ENCODE measurements around the gene GRHPR. TPM values are rescaled to one million over a fixed set of nuclear protein-coding genes. Genes with fewer than 3 reads are reported as not detected.

GRHPR gene
- total and polyA plus RNA-seq, 4 donors: 125 to 524 (median 294) TPM

DNA sequence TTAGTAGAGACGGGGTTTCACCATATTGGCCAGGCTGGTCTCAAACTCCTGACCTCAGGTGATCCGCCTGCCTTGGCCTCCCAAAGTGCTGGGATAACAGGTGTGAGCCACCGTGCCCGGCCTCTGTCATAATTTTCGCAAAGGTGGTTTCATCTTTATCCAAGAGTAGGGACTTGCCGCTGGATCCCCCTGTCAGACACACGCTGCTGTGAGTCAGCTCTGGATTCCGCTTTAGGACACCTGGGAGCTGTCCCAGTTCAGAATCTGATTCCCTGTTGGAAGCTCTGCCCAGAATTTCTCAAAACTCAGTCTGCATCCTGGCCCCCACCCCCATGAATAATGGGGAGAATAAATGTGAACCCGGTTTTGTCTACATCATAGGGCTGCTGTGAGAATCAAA, 17.9 kb upstream of the GRHPR start:
- Histone ChIP-seq H3K4me3 (ENCODE audit: low read depth in 1 of 3, low read length in 3 of 3) (no peak overlapping the region), H3K9me3 (ENCODE audit: control insufficient read depth in 4 of 4, low read length in 3 of 4) (no peaks in the 10 kb centered on the region), H3K4me1 (ENCODE audit: control insufficient read depth in 4 of 4, insufficient read depth in 4 of 4, low read length in 3 of 4) (peaks cover 2 to 7% (median 6%) of the 10 kb centered on the region in 4 donors), H3K27ac (ENCODE audit: low read depth in 1 of 2, low read length in 2 of 2) (no peak overlapping the region), H3K9ac (ENCODE audit: low read depth in 1 of 2, low read length in 2 of 2) (no peak overlapping the region), H3K36me3 (ENCODE audit: control insufficient read depth in 4 of 4, insufficient read depth in 3 of 4, low read depth in 1 of 4, low read length in 3 of 4) (no peaks in the 10 kb centered on the region), H3K27me3 (ENCODE audit: control insufficient read depth in 4 of 4, insufficient read depth in 4 of 4, low read length in 3 of 4) (no peaks in the 10 kb centered on the region)
- WGBS: 89% methylated on average over 9 of the region's 9 CpGs
- TF ChIP-seq HNF4A (conservative IDR thresholded peaks at IDR 0.05): no peak
- TF ChIP-seq, protein P1, sequence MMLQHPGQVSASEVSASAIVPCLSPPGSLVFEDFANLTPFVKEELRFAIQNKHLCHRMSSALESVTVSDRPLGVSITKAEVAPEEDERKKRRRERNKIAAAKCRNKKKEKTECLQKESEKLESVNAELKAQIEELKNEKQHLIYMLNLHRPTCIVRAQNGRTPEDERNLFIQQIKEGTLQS (IDR thresholded peaks at IDR 0.05): no peak
- TF ChIP-seq YY1 (IDR thresholded peaks at IDR 0.05): no peak
- TF ChIP-seq GABPA (IDR thresholded peaks at IDR 0.05 in 1 of 2, conservative IDR thresholded peaks at IDR 0.05 in 1 of 2): no peak
- TF ChIP-seq, protein P2, sequence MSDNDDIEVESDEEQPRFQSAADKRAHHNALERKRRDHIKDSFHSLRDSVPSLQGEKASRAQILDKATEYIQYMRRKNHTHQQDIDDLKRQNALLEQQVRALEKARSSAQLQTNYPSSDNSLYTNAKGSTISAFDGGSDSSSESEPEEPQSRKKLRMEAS (IDR thresholded peaks at IDR 0.05): no peak
- no peak for TF ChIP-seq FOXA2 (IDR thresholded peaks at IDR 0.05)
- no peak for TF ChIP-seq NR2F2 (IDR thresholded peaks at IDR 0.05)
- TF ChIP-seq, protein P3, sequence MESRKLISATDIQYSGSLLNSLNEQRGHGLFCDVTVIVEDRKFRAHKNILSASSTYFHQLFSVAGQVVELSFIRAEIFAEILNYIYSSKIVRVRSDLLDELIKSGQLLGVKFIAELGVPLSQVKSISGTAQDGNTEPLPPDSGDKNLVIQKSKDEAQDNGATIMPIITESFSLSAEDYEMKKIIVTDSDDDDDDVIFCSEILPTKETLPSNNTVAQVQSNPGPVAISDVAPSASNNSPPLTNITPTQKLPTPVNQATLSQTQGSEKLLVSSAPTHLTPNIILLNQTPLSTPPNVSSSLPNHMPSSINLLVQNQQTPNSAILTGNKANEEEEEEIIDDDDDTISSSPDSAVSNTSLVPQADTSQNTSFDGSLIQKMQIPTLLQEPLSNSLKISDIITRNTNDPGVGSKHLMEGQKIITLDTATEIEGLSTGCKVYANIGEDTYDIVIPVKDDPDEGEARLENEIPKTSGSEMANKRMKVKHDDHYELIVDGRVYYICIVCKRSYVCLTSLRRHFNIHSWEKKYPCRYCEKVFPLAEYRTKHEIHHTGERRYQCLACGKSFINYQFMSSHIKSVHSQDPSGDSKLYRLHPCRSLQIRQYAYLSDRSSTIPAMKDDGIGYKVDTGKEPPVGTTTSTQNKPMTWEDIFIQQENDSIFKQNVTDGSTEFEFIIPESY (IDR thresholded peaks at IDR 0.05): no peak
- TF ChIP-seq EGR1 (IDR thresholded peaks at IDR 0.05; ENCODE audit: low read depth in 2 of 2): no peak
- no peak for TF ChIP-seq RXRA (IDR thresholded peaks at IDR 0.05)
- TF ChIP-seq, protein P4, sequence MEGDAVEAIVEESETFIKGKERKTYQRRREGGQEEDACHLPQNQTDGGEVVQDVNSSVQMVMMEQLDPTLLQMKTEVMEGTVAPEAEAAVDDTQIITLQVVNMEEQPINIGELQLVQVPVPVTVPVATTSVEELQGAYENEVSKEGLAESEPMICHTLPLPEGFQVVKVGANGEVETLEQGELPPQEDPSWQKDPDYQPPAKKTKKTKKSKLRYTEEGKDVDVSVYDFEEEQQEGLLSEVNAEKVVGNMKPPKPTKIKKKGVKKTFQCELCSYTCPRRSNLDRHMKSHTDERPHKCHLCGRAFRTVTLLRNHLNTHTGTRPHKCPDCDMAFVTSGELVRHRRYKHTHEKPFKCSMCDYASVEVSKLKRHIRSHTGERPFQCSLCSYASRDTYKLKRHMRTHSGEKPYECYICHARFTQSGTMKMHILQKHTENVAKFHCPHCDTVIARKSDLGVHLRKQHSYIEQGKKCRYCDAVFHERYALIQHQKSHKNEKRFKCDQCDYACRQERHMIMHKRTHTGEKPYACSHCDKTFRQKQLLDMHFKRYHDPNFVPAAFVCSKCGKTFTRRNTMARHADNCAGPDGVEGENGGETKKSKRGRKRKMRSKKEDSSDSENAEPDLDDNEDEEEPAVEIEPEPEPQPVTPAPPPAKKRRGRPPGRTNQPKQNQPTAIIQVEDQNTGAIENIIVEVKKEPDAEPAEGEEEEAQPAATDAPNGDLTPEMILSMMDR (IDR thresholded peaks at IDR 0.05; ENCODE audit: low read depth, low read length, missing input control): no peak
- TF ChIP-seq TAF1 (conservative IDR thresholded peaks at IDR 0.05): no peak
- no peak for TF ChIP-seq SP1 (IDR thresholded peaks at IDR 0.05)
- DNase-seq (ENCODE audit: low spot score): no peak

DNA sequence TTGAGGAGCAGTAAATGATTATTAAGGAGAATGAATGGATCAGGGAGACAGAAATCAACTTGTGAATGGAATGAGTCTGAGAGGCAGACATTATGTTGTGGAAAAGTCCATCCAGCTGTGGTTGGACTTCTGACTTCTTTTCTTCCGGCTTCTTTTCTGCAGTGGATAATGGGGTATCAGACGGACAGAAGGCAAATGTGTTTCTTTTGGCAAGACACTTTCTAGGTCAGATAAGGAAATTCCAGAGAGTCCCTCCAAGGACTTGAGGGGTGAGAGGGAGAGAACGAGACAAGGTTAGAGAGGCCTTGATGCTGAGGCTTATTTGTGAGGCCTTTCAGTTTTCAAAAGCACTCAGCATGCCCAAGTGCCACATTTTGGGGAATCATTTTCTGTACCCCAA, 17.1 kb upstream of the GRHPR start:
- no peak for DNase-seq (ENCODE audit: low spot score)
- Histone ChIP-seq H3K9ac (ENCODE audit: low read depth in 1 of 2, low read length in 2 of 2) (no peak overlapping the region), H3K27me3 (ENCODE audit: control insufficient read depth in 4 of 4, insufficient read depth in 4 of 4, low read length in 3 of 4) (no peaks in the 10 kb centered on the region), H3K4me1 (ENCODE audit: control insufficient read depth in 4 of 4, insufficient read depth in 4 of 4, low read length in 3 of 4) (peaks cover 0 to 1% (median under 1%) of the 10 kb centered on the region in 4 donors), H3K27ac (ENCODE audit: low read depth in 1 of 2, low read length in 2 of 2) (no peak overlapping the region), H3K9me3 (ENCODE audit: control insufficient read depth in 4 of 4, low read length in 3 of 4) (no peaks in the 10 kb centered on the region), H3K36me3 (ENCODE audit: control insufficient read depth in 4 of 4, insufficient read depth in 3 of 4, low read depth in 1 of 4, low read length in 3 of 4) (no peaks in the 10 kb centered on the region), H3K4me3 (ENCODE audit: low read depth in 1 of 3, low read length in 3 of 3) (no peak overlapping the region)
- WGBS: 87% methylated on average over 3 of the region's 3 CpGs
- TF ChIP-seq HNF4G (IDR thresholded peaks at IDR 0.05): no peak
- TF ChIP-seq YY1 (IDR thresholded peaks at IDR 0.05): no peak
- no peak for TF ChIP-seq RXRA (IDR thresholded peaks at IDR 0.05)
- TF ChIP-seq, protein P5, sequence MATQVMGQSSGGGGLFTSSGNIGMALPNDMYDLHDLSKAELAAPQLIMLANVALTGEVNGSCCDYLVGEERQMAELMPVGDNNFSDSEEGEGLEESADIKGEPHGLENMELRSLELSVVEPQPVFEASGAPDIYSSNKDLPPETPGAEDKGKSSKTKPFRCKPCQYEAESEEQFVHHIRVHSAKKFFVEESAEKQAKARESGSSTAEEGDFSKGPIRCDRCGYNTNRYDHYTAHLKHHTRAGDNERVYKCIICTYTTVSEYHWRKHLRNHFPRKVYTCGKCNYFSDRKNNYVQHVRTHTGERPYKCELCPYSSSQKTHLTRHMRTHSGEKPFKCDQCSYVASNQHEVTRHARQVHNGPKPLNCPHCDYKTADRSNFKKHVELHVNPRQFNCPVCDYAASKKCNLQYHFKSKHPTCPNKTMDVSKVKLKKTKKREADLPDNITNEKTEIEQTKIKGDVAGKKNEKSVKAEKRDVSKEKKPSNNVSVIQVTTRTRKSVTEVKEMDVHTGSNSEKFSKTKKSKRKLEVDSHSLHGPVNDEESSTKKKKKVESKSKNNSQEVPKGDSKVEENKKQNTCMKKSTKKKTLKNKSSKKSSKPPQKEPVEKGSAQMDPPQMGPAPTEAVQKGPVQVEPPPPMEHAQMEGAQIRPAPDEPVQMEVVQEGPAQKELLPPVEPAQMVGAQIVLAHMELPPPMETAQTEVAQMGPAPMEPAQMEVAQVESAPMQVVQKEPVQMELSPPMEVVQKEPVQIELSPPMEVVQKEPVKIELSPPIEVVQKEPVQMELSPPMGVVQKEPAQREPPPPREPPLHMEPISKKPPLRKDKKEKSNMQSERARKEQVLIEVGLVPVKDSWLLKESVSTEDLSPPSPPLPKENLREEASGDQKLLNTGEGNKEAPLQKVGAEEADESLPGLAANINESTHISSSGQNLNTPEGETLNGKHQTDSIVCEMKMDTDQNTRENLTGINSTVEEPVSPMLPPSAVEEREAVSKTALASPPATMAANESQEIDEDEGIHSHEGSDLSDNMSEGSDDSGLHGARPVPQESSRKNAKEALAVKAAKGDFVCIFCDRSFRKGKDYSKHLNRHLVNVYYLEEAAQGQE (IDR thresholded peaks at IDR 0.05): no peak
- peak; percentile 20 for TF ChIP-seq NR2F2 (IDR thresholded peaks at IDR 0.05)
- no peak for TF ChIP-seq EGR1 (IDR thresholded peaks at IDR 0.05; ENCODE audit: low read depth in 2 of 2)
- TF ChIP-seq, protein P1 (IDR thresholded peaks at IDR 0.05): no peak
- no peak for TF ChIP-seq FOXA1 (IDR thresholded peaks at IDR 0.05)
- no peak for TF ChIP-seq HNF4A (conservative IDR thresholded peaks at IDR 0.05)

All from liver (tissue), 9 donors.